NCI-H1694 (cell line): ENCODE data around the gene TRAPPC14.
"Not testable (repeated sequence)": the region's sequence is repeated elsewhere in the genome, so short reads cannot be mapped to it uniquely, and the experiment has no call there.

ENCODE experiments used
- DNase-seq: peaks from one replicate; lab custom pipeline; 2025; lab: John Stamatoyannopoulos, UW

Gene TRAPPC14, protein sequence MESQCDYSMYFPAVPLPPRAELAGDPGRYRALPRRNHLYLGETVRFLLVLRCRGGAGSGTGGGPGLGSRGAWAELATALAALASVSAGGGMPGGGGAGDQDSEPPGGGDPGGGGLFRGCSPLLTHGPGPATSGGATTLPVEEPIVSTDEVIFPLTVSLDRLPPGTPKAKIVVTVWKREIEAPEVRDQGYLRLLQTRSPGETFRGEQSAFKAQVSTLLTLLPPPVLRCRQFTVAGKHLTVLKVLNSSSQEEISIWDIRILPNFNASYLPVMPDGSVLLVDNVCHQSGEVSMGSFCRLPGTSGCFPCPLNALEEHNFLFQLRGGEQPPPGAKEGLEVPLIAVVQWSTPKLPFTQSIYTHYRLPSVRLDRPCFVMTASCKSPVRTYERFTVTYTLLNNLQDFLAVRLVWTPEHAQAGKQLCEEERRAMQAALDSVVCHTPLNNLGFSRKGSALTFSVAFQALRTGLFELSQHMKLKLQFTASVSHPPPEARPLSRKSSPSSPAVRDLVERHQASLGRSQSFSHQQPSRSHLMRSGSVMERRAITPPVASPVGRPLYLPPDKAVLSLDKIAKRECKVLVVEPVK

DNA sequence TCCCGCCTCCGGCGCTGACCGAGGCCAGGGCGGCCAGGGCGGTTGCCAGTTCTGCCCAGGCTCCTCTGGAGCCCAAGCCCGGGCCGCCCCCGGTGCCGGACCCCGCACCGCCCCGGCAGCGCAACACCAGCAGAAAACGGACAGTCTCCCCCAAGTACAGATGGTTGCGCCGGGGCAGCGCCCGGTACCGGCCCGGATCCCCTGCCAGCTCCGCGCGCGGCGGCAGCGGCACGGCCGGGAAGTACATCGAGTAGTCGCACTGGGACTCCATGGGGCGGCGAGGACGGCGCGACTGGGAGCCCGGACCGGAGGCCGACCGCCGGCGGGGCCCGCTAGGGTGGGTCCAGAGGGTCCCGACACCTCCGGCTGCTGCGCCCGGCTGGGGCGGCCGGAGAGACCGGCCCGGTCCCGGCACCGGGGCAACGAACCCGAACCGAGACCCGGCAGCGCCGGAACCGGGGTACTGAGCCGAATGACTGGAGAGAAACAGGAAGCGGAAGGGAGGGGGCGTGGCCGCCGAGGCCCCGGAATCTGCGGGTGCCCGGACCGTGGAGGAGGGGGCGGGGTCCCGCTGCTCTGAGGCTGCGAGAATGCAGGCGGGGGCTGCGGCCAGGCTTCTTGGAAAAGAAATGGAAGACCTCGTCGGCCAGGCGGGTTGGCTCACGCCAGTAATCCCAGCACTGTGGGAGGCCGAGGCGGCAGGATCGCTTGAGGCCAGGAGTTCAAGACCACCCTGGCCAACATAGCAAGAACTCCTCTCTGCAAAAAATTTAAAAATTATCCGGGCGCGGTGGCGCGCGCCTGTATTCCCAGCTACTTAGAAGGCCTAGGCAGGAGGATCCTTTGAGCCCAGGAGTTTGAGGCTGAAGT, at the start of gene TRAPPC14:
TSS of gene TRAPPC14 (minus strand) at position 495 of the 870 bp plus-strand sequence. CDS start at position 271, 224 bp downstream.
- DNase-seq, result peak; percentile 63

- DNase-seq, result no peak
Measured at GRCh38 chr7:100204454-100204853, 45.9 kb upstream of the TRAPPC14 start.

- no peak for DNase-seq
Measured at GRCh38 chr7:100200693-100201092, 42.2 kb upstream of the TRAPPC14 start.

GRCh38 chr7:100198266-100198665, 39.7 kb upstream of the TRAPPC14 start:
- DNase-seq, result no peak

DNA sequence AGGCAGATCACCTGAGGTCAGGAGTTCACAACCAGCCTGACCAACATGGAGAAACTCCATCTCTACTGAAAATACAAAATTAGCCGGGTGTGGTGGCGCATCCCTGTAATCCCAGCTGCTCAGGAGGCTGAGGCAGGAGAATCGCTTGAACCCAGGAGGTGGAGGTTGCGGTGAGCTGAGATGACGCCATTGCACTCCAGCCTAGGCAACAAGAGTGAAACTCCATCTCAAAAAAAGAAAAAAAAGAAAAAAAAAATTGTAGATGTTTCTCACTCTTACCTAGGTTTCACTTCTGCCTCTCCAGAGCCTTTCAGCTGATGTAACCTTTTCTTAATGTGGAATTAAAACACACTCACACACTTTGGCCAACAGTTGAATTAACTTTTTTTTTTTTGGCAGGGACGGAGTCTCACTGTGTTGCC, 37.4 kb upstream of the TRAPPC14 start:
- DNase-seq, result not testable (repeated sequence)

DNA sequence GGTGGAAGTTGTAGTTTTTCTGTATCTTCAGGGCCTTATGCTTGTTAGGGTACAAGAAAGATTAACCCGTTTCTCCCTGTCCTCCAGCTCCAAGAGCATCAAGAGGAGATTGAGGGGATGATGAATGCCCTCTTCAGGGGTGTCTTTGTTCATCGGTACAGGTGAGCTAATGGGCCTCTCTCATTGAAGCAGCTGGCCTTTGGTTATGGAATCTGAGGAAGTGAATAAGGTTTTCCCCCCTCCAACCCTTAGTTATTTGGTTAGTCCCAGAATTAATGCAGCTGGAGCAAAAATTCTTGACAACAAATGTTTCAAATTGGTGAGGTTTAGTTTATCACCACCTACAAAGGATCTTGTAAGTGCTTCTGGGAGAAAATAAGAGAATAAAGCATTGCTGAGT, 36.7 kb upstream of the TRAPPC14 start:
- no peak for DNase-seq

GRCh38 chr7:100192969-100193368, 34.4 kb upstream of the TRAPPC14 start:
- DNase-seq, result no peak

DNA sequence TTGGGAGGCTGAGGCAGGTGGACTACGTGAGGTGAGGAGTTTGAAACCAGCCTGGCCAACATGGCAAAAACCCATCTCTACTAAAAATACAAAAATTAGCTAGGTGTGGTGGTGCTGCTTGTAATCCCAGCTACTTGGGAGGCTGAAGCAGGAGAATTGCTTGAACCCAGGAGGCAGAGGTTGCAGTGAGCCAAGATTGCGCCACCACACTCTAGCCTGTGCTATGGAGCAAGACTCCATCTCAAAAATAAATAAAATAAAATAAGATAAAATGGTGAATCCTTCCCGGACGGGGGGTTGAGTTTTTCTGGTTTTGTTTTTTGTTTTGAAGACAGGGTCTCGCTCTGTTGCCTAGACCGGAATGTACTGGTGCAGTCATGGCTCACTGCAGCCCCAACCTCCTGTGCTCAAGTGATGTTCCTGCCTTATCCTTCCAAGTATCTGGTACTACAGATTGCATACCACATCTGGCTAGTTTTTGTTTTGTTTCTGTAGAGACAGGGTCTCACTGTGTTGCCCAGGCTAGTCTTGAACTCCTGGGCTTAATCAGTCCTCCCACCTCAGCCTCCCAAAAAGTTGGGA, 33.8 kb upstream of the TRAPPC14 start:
- DNase-seq, result not testable (repeated sequence)

DNA sequence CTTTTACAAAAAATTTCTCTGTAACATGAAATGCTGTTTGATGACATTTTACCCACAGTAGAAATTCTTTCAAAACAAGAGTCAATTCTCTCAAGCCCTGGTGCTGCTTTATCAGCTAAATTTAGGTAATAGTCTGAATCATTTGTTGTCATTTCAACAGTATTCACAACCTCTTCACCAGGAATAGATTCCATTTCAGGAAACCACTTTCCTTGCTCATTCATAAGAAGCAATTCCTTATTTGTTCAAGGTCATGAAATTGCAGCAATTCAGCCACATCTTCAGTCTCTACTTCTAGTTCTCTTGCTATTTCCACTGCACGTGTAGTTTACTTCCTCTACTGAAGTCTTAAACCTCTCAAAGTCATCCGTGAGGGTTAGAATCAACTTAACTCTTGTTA, 33.3 kb upstream of the TRAPPC14 start:
- no peak for DNase-seq

DNA sequence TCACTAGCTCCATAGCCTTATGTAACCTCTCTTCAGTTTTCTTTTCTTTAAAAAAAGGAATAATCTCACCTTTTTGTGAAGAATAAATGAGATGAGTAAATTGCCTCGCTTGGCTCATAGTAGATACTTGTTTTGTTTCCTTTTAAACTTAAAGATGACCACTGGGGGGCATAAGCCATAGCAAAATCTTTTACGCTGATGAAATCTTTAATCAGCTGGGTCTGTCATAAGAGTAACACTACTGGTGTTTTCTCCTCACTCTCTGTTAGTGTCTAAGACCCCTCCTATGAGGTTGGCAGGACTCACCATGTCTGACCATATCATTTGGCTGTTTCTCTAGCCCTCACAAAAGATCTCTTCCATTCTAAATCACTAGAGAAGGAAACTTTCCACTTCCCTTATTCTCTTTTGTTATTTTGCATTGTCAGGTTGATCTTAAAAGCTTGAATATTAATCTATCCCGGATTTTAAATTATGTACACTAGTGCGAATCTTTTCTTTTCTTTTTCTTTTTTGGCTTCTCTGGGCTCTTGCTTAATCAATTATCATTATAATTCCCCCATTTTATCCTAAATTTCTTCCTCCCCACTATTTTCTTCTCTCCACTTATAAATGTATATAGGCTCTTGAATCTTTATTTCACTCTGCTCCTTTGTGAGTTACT, 31.7 kb upstream of the TRAPPC14 start:
- no peak for DNase-seq

DNA sequence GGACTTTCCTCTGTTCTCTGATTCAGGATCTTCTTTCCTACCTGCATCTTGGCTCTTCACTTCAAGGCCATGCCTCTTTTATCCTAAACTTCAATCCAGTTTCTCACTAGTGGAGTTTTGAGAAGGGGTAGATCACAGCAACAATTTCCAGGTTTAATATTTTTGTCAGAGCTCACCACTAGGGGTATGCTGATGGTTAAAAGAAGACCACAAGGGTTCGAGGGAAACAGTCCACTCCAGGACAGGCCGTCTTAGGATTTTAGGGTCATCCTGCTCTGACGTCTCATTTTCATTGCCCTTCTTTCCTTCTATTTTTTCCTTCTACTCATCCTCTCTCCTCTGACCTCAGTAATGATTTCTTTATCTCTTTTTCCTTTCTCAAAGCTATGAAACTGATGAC, 30.5 kb upstream of the TRAPPC14 start:
- no peak for DNase-seq

GRCh38 chr7:100185726-100186125, 27.2 kb upstream of the TRAPPC14 start:
- DNase-seq, result no peak

GRCh38 chr7:100183090-100183489, 24.6 kb upstream of the TRAPPC14 start:
- DNase-seq, result not testable (repeated sequence)

DNA sequence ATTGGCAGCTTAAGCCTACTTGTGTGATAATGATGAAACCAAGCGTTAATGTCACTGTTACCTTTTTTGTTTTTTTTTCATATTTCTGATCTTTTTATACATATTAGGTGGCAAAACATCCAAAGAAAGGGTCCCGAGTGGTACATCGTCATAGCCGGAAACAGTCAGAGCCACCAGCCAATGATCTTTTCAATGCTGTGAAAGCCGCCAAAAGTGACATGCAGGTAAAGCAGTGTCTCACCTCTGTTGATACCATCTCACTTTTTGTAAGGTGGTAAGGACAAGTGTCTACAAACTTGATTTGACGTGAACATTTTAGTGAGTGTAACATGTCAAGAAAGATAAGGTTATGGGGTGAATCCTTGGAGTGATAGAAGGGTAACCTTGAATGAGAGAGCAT, 24.1 kb upstream of the TRAPPC14 start:
- DNase-seq, result not testable (repeated sequence)

GRCh38 chr7:100180084-100180483, 21.6 kb upstream of the TRAPPC14 start:
- not testable (repeated sequence) for DNase-seq

GRCh38 chr7:100177045-100178001, 18.8 kb upstream of the TRAPPC14 start, which contains the start of the genes GPC2 and STAG3:
Gene GPC2 (minus strand): TSS chr7:100177381. CDS start chr7:100177199, 182 bp downstream.
Gene STAG3 (plus strand): TSS chr7:100177918. CDS start chr7:100180557, 2,639 bp downstream.
- peak; percentile 96 for DNase-seq

DNA sequence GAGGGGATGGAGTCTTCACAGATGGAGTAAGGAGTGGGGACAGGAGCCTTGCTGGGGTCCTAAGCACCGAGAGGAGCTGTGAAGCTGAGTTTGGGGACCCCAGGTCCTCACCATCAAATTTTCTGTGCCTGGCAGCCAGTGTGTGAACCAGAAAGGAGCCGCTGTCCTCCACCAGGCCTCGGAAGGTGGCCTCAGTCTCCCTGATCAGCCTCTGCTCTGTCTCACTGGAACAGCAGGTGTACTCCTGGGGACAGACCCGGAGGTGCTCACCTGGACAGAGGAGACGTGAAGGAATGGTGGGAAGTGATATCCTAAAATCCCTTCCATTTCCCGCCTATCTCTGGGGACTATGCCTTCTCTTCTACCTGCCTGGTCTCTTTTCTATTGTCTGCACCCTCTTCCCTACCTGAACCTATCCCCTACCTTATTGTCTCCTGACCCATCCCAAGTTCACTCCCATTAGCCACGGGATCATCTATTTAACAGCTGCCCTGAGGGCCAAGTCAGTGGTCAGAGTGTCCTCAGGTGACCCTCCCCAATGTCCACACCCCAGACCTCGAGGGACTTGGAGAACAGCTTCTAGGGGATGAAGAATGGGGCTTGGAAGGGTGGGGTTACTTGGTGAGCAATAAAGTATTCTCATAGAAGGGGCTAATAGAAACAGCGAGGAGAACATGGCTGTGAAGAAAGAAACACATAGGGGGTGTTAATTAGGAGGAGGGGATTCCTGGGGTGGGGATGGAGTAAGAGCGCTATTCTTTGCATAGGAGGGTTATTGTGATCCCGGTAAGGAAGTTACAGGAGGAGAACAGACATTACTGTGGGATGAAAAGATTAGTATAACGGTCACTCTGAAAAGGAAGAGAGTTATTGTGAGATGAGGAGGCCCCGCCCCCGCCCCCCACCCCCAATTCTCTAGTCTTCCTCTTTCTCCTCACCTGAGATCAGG, 17.8 kb upstream of the TRAPPC14 start:
- no peak for DNase-seq

DNA sequence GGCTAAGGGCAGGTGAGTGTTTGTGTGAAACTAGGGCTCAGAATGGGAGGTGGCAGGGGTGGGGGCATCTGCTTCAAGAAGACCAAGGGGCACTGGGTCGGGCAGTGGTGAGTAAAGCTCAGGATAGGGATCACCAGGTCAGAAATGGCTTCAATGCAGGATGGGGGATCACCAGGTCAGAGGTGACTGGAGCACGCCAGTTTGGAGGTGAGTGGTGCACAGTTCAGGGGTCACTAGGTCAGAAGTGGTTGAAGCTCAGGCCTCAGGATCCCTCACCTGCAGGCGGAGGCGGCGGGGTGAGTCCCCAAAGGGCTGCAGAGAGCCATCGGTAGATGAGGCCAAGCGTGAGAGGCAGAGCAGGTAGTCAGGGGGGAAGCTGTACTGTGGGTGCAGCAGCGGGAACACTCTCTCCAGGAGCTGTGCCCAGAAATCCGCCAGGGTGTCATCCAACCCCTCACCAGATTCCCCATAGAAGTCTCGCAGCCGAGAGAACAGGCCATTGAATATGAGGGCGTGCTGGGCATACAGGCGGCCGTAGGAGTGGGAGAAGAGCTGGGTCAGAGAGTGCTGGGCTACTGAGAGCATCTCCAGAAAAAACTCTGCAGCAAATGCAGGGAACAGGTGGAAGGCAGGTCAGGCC, 16.9 kb upstream of the TRAPPC14 start:
- no peak for DNase-seq

- DNase-seq, result no peak
Measured at GRCh38 chr7:100174582-100174981, 16.1 kb upstream of the TRAPPC14 start.
